NCI-H1105 treated with DMSO at 0.1 percent for 48 hours (cell line): ENCODE measurements around the gene ADORA3.
A peak's percentile ranks its signal among the peaks of the same experiment; 100 is the strongest.

Experiments used
- DNase-seq: peaks from one replicate; lab custom pipeline; 2025; lab: John Stamatoyannopoulos, UW

ADORA3 gene

DNA sequence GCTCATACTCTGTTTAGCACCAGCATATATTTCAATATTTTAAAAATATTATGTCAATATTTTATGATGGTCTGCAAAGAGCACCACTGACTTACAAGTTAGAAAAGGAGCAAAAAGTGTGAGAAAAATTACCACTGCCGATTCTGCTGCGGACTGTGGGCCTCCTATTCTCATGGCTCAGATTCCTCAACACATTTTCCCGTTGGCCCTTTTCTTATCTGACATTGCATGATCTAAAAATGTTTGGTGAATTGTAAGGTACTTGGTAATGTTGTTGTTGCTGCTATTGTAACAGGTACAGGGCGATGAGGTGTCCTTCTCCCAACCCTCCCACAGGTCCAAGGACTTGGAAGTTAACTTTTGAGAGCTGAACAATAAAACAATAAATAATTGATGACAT is 28.9 kb downstream of the ADORA3 start:
- DNase-seq: no peak

DNA sequence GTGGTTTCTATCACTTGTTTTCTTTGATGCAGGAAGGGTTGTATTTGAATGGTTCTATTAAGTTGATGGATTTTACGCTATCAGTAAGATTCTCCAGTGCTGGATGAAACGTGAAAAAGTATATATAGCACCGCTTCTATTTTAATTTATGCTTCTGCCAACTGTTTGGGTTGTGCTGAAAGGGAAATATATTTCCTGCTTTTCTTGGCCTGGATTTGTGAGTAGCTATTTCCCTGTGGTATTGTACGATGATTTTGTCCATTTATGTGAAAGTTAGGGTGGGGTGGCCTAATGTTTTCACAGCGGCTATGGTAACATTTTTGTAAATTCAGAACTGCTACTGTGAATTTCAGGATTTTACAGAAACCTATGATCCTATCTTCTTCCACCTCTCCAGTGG is 29.3 kb downstream of the ADORA3 start:
- no peak for DNase-seq

DNA sequence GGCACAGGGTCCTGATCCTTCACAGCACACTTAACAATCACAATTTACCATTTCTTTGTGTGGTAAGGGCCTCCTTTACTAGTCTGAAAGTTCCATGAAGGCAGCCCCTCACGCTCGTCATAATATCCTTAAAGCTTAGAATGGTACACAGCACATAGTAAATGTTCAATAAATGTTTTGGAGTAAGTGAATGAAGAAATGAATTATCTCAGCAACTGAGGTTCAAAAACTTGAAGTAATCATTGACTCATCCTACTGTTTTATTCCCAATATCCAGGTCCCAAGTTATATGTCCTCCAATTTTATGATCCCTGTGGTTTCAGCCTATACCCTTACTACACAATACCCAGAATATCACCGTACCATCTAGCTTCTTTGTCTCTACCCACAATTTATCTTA is 31.9 kb downstream of the ADORA3 start:
- no peak for DNase-seq

DNA sequence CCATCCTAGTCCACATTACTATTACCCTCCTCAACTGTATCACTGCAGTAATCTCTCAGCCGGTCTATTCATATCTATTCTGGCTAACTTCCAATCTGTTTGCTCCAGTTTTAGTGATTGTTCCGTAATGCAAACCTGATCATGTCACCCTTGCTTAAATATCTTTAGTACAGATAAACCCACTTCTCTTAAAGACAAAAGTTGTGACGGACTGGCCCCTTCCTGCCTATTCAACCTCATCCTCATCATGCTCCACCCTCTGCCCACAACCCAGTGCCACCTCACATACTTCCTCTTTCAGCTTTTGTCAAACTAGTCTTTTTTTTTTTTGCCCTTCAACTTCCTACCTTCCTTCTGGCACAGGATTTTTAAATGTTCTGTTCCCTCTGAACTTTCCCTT is 32.4 kb downstream of the ADORA3 start:
- DNase-seq: no peak

DNA sequence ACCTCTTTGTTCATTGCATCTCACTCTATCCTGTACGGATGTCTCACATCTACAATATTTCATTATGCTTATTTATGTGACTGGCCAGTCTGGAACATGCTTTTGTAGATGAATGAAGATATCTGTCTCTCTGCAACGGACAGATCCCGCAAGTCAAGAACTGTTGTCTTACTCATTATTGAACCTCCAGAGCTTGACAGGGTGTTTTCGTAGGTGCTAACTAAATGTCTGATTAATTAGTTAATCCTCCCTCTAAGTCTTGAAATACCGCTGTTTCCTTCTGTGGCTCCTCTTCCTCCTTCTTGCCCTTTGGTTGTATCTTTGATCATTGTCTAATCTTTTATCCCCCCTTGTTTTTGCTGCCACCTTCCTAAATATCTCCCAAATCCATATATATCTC is 32.8 kb downstream of the ADORA3 start:
- no peak for DNase-seq

DNA sequence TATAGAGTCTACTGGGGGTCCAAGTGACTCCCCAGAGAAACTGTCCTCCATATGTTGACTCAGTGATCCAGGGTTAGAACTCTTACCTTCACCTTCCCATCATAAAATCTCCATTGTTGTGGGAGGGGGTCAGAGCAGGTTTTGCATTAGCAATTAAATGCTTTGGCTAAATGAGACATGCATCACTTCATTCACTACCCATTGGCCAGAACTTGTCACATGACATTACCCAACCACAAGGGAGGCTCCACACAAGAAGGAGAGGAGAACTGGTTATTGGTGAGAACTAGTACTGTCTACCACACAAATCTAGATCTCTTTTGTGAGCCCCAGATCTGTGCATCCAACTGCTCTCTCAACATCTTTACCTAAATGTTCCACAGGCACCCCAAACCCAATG is 33.9 kb downstream of the ADORA3 start:
- DNase-seq: no peak

DNA sequence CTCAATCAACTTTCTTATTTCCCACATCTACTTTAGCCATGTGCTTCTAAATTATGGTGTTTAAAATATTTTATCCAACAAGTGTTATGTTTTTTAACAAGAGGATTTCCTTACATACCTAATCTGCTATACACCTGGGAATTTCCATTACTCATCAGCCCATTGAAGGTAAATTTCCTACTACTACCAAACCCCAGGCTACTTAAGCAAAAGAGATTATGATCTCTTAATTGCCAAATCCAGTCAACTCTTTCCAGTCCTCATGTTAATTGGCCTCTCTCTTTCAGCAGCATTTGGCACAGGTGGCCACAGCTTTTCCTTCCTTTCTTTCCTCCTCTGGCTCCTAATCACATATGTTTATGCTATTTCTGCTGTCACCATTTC is 34.7 kb downstream of the ADORA3 start:
- peak; percentile 67 for DNase-seq

DNA sequence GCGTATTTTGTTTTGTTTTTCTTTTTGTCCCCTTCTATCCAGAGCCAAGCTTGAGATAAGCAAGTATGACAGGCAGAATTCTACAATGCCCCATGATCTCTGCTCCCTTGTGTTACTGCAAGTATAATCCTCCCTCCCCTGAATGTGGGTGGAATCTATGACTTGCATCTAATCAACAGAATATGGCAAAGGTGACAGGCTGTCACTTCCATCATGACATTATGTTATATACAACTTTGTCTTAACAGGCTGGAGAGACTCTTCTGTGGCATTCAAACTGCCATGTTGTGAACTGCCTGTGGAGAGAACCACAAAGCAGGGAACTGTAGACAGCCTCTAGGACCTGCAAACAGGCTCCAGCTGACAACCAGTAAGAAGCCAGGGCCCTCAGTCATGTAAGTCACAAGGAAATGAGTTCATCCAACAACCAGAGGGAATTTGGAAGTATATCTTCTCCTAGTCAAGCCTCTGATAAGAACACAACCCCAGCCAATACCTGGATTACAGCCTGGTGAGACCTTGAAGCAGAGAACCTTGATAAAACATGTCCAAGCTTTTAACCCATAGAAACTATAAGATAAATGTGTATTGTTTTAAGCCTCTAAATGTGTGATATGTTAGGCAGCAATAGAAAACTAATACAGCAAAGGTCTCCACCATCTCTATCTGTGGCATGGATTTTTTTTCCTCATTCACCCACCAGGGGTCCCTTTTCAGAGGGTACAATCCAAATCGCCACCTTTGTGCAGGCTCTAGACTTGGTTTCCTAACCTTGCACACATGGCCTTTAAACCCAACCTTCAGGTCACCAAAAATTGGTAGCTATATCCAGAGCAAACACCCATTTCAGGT is 35.3 kb downstream of the ADORA3 start:
- no peak for DNase-seq

DNA sequence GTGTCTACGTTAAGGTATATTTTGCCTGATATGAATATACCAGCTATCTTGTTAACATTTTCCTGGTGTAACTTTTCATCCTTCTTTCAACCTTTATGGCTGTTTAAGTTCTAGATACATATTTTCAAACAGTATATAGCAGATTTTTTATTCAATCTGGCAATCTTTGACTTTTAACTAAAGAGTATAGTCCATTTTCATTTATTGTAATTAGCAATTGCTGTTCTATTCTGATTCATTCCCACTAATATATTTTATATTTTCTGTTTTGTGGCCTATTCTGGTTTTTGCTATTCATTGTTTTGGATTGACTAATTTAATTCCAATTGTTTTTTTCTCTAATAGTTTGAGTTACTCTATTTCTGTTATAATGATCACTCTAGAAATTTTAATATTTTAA is 37.0 kb downstream of the ADORA3 start:
- DNase-seq: no peak

DNA sequence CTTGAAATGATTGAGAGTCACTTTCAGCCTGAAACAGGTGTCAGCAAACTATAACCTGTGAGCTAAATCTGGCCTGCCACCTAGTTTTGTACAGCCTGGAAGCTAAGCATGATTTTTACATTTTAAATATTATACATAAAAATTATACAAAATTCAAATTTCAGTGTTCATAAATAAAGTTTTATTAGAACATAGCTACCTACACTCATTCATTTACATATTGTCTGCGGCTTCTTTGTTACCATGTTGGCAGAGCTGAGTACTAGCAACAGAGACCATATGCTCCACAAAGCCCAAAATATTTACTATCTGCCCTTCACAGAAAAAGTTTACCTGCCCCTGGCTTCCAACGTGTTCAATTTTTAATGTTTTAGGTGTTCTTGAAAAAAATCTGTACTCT is 37.7 kb downstream of the ADORA3 start:
- no peak for DNase-seq

DNA sequence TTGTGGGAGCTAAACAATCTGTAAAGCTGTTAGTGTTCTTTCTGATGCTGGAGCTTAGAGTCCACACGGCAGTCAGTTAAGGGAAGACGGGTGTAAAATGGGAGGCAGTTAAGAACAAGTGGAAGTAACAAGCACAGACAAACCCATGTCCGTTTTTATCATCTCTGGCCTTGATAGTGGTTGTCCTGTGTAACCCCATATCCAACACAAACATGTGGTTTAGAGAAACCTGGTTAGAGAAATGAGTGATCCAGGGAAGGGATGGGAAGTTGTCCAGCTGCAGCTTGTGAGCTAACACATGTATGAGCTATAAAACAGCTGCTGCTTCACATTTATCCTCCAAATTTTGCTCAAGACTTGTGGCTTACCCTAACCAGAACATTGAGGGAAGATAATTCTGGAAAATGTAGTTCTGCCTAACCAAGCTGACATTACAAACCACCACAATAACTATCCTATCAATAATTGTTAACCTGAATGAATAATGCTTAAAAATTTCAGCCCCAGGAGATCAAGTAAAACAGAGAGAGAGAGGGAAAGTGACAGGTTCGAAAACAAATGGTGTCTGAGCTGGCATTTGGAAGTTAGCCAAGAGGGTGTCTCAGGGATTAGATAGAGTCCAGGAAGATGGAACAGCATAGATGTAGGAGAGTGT is 40.3 kb downstream of the ADORA3 start:
- no peak for DNase-seq

DNA sequence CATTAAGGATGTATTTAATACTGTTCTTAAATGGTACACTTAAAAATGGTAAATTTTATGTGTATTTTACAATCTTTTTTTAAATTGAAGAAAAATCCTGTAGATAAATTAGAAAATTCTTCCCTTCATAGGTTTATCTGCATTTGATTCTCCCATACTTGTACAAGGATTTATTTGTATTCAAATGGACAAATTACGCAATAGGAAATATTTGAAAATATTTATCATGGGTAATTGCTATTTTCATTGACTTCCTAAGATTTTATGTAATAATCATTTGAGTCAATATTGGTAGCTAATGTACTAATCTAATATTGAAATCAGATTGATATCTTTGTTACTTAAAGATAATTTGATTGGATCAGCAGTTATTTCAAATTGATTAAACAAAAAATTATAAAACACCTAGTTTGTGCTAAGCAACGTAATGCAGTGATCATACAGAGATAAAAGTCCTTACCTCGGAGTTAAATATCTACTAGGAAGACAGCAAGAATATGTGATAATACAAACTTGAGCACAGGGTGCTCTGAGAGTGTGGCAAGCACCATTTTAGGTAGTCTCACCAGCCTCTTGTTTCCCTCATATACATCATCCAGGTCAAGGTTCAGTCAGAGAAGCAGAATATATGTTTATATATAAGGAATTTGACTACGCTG is 40.9 kb downstream of the ADORA3 start:
- DNase-seq: no peak

DNA sequence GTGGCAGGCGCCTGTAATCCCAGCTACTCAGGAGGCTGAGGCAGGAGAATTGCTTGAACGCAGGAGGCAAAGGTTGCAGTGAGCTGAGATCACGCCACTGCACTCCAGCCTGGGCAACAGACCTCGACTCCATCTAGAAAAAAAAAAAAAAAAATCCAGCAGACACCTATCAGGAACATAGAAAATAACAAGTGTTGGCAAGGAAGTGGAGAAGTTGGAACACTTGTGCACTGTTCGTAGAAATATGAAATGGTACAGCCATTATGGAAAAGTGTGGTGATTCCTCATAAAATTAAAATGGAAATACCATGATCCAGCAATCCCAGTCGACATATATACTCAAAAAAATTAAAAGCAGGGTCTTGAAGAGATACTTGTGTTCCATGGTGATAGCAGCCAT is 41.7 kb downstream of the ADORA3 start:
- no peak for DNase-seq

DNA sequence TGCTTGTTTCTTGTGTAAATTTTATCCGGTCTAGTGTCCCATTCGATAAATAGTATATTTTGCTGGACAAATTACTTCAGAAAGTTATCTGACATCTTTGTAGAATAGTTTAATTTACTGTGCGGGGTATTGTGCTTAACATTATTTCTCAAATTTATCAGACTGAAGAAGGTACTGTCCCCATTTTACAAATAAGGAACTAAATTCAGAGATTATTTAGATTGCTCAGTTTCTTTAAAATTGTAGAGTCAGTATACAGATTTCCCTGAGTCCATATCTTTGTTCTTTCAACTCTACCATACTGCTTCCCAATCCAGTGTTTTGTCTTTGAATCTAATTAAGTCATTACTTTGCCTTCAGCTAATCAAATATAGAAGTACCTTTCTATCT is 47.8 kb downstream of the ADORA3 start:
- DNase-seq: no peak

DNA sequence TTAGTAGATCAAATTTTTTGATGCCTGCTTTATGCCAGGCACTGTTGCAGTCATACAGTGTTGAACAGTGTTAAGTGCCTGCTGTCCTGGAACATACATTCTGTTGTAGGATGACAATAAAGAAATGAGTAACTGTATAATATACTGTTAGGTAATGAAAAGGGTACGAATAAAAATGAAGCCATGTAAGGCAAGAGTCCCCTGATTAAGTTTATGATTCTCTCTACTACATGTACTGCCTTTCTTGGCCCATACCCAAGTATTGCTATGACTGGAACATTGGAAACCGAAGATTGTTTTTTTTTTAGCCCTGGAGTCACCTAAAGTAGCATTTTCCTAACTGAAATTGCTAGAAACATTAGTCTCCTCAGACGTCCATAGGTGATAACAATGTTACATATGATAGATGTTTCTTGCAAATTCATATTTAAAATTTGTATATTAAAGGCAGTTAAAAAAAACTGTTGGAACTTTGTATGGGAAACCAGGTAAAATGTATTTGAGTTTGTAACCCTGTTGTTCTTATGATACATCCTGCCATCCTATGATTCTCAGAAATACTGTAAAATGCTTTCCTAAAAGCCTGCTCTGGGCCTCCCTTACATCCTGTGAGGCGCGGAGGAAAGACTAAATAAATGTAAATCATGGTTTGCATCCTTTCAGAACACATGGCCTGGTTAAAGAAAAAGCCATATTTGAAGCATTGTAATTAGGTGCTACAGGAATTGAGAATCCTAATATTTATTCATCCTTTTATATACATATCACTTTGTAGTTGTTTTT is 48.4 kb downstream of the ADORA3 start:
- no peak for DNase-seq

DNA sequence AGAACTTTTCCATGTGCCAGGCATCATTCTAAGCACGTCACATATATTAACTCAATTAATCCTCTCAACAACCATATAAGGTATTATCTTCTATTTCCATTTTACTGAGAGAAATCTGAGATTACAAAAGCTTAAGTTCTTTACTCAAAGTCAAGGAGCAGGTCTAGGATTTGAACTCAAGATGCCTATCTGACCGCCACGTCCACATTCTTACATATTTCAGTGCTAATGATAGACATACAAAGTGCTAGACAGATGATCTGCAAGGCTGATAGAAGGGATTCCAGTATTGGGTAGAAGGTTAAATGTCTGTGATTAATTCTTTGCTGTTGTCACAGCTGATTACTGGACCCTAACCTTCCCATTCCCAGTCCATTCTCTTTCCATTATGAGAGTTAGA is 49.7 kb downstream of the ADORA3 start:
- no peak for DNase-seq

DNA sequence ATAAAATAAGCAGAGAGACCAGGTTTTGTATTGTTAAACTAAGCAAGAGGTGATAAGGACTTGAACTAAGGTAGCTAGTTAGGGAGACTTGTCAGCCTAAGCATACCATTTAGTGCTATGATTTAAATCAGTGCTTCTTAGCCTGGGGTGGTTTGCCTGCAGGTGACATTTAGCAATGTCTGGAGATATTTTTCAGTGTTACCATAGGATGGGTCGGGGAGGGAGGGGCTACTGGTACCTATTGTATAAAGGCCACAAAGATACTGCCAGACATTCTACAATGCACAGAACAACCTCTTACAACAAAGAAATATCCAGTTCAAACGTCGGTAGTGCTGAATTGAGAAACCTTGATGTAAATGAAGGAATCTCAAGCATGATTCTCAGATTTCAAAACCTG is 50.9 kb downstream of the ADORA3 start:
- DNase-seq: no peak

DNA sequence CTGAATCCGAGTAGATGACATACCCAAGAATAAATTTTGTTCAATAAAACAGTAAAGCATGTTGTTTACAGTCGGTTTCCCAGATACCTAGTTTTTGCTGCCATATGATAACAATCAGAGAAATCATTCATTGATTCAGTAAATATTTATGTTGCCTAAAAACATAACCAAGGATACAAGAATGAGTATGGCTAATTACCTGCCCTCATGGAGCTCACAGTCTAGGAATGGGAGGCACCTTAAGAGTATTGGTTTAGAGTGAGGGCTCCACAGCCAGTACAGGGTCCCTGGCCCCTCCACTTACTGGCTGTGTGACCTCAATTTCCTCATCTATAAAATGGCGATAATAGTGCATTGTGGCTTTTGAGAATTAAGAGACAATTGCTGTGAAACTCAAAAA is 53.2 kb downstream of the ADORA3 start:
- no peak for DNase-seq

DNA sequence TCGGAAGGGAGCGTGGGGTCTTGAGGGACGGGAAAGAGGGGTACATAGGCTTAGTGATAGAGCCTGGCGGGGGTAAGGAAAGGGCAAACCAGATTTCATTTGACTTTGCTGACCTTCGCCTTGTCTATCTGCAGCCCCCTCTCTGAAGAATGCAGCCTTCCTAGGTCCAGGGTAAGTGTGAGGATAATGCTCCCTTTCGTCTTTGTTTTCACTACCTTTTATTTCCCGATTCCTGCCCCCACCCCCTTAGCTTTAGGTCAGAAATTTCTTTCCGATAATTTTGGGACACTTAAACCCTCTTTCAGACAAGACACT is 53.8 kb downstream of the ADORA3 start:
- no peak for DNase-seq
